GM12865 (cell line): ENCODE measurements around the gene RASSF8.

ENCODE experiments used
- DNase-seq: peaks from one replicate; pipeline ENCODE4 v3.0.0; 2010; ENCODE audit warnings: low read depth
- H3K4me3 ChIP-seq: 2 replicates; pipeline ENCODE4 v1.5.1; 2011; ENCODE audit warnings: mild to moderate bottlenecking, low read depth, low read length, control low read depth
- CTCF ChIP-seq: IDR thresholded peaks from 2 replicates; pipeline ENCODE4 v1.5.1; 2011; ENCODE audit warnings: low read length, control low read depth, low read depth, inconsistent platforms; ENCODE audit not compliant: insufficient read depth; ENCODE audit errors: missing control alignments

The RASSF8 gene

GRCh38 chr12:26058818-26059217 is 100.3 kb downstream of the RASSF8 start:
- DNase-seq: peak; percentile 18
- no peak for TF ChIP-seq CTCF
- no peak overlapping the region for H3K4me3 ChIP-seq

GRCh38 chr12:26062006-26062405 is 103.5 kb downstream of the RASSF8 start:
- no peak for TF ChIP-seq CTCF
- no peak for DNase-seq
- no peak overlapping the region for H3K4me3 ChIP-seq

- DNase-seq: no peak
- no peak for TF ChIP-seq CTCF
- H3K4me3 ChIP-seq: no peak overlapping the region
Observed at GRCh38 chr12:26062566-26062965, 104.1 kb downstream of the RASSF8 start.

GRCh38 chr12:26065451-26065850 is 107.0 kb downstream of the RASSF8 start:
- no peak overlapping the region for H3K4me3 ChIP-seq
- TF ChIP-seq CTCF: no peak
- no peak for DNase-seq

DNA sequence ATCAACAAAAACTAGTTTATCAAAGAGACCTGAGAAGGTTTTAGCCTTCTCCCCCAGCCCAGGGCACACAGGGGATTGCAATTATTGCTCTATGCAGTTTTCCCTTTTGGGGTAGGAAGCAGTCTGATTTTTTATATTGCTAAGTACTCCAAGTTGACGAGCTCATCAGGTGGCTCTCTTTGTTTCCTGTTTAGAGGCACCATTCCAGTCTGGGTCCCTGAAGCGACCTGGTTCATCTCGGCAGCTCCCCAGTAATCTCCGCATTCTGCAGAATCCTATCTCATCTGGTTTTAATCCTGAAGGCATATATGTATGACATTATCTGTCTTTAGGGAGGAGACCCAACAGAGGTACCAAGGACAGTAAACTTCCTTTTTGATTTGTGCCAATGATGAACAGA is 110.0 kb downstream of the RASSF8 start:
- no peak for TF ChIP-seq CTCF
- H3K4me3 ChIP-seq: no peak overlapping the region
- DNase-seq: no peak

- DNase-seq: no peak
- no peak for TF ChIP-seq CTCF
Observed at GRCh38 chr12:26069796-26070195, 111.3 kb downstream of the RASSF8 start.

DNA sequence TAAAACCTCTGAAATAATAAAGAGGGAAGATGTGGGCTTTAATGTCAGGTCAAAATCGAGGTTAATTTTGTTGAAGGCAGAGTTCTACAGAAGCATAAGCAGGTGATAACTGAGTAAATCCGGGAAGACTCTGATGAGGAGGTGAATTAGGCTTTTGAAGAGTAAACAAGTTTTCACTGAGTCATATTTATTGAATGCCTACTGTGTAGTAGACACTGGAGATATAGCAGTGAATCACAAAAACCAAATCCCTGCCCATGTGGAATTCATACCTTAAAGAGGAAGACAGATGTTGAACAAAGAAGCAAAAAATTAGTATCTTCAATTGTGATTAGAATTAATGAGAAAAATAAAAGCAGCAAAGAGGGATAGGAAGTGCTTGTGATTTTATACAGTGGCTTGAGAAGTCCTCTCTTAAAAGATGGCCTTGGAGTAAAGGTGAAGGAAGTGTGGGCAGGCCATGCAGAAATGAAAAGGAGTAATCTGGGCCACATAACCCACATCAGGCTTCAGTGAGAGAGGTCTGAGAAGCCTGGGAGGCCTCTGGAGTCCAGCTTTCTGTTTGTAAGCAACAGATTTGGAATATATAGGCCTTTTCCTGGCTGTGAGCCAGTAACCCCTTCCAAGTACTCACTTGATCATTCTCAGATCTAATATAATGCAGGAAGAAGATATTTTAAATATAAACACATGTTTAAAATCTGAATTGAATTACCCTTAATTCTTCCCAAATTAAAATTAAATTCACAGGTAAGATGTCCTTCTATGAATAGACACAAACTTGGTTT is 119.6 kb downstream of the RASSF8 start:
- no peak for TF ChIP-seq CTCF
- no peak for DNase-seq
- H3K4me3 ChIP-seq: no peak overlapping the region

More at GRCh38 chr12:26069796-26070195, 111.3 kb downstream of the RASSF8 start:
- H3K4me3 ChIP-seq: no peak overlapping the region
